Measurements from ENCODE around the gene CDC42EP5.

CDC42EP5 gene

DNA sequence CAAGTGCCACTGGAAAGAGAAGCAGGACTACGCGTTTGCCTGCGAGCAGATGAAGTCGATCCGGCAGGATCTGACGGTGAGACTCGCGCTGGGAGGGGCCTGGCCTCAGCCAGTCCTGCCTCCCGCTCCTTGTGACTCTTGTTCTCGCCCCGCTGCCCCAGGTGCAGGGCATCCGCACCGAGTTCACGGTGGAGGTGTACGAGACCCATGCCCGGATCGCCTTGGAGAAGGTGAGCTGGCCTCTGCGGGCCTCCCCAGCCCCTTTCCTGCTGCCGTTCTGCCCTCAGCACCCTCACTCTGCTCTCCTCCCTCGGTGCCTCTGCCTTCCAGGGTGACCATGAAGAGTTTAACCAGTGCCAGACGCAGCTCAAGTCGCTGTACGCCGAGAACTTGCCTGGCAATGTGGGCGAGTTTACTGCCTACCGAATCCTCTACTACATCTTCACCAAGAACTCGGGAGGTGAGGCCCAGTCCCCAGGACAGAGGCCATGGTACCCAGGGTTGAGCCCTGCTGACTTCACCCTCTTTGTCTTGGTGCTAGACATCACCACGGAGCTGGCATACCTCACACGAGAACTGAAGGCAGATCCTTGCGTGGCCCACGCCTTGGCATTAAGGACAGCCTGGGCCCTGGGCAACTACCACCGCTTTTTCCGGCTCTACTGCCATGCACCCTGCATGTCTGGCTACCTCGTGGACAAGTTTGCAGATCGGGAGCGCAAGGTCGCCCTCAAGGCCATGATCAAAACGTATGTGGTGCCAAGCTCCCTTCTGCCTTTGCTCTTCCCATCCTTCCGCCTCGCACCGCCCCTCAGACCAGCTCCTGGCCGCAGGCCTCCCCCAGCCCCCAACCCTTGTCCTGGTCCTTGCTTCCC is 15.1 kb downstream of the CDC42EP5 start:
- no peak overlapping the region for H3K4me3 ChIP-seq (ENCODE audit: low read depth, low read length)
- ChIA-PET CTCF (interaction anchor here (0.9 to 1.7 kb wide), 2 partner anchors 8 to 19 kb away, joined by 3 to 5 read pairs; no protein-coding TSS in a partner anchor), POLR2A (interaction anchor here (3.3 kb wide), 1 partner anchor 9 kb away, joined by 29 read pairs; the partner anchor contains the start of gene LENG8)
- TF ChIP-seq, protein P1, sequence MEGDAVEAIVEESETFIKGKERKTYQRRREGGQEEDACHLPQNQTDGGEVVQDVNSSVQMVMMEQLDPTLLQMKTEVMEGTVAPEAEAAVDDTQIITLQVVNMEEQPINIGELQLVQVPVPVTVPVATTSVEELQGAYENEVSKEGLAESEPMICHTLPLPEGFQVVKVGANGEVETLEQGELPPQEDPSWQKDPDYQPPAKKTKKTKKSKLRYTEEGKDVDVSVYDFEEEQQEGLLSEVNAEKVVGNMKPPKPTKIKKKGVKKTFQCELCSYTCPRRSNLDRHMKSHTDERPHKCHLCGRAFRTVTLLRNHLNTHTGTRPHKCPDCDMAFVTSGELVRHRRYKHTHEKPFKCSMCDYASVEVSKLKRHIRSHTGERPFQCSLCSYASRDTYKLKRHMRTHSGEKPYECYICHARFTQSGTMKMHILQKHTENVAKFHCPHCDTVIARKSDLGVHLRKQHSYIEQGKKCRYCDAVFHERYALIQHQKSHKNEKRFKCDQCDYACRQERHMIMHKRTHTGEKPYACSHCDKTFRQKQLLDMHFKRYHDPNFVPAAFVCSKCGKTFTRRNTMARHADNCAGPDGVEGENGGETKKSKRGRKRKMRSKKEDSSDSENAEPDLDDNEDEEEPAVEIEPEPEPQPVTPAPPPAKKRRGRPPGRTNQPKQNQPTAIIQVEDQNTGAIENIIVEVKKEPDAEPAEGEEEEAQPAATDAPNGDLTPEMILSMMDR (IDR thresholded peaks at IDR 0.05; ENCODE audit: insufficient read depth, low read length, missing control alignments): no peak
- no peak for DNase-seq (ENCODE audit: low read depth, low spot score)

DNA sequence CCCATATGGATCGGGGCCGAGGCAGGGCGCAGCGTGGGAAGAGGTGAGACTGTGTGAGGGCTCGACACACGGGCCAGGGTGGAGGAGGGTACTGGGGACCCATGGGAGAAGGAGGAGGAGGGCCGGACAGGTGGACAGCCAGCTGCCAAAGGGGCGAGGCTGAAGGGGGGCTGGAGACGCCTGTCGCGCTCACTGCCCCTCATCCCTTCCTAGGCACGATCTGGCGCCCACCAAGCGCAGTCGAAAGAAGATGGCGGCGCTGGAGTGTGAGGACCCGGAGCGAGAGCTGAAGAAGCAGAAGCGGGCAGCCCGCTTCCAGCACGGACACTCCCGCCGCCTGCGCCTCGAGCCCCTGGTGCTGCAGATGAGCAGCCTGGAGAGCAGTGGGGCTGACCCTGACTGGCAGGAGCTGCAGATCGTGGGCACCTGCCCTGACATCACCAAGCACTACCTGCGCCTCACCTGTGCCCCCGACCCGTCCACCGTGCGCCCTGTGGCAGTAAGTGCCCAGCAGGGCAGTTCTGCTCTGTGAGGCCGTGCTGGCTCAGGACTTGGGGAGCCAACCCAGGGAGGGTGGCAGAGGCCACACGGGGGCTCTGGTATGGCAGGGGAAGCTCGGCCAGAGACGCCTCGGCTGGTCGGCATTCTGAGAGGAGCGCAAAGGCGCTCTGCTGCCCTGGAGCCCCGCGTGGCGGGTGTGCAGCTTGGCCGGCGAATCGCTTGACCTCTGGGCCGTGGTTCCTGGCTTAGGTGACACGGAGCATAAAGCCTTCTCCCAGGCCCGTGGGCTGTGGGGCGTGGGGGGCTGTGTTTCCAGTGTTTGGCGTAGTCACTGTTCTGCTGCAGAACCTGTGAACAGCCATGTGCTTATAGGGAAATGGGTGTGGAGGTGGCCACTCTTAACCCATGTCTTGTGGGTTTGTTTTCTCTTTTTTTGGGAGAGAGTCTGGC is 16.4 kb downstream of the CDC42EP5 start:
- H3K4me3 ChIP-seq (ENCODE audit: low read depth, low read length): no peak overlapping the region
- ChIA-PET CTCF (no interaction called here), POLR2A (interaction anchor here (0.7 kb wide), 1 partner anchor 673 kb away, joined by 3 read pairs; no protein-coding TSS in a partner anchor)
- DNase-seq (ENCODE audit: low read depth, low spot score): no peak
- TF ChIP-seq, protein P1 (IDR thresholded peaks at IDR 0.05; ENCODE audit: insufficient read depth, low read length, missing control alignments): no peak

DNA sequence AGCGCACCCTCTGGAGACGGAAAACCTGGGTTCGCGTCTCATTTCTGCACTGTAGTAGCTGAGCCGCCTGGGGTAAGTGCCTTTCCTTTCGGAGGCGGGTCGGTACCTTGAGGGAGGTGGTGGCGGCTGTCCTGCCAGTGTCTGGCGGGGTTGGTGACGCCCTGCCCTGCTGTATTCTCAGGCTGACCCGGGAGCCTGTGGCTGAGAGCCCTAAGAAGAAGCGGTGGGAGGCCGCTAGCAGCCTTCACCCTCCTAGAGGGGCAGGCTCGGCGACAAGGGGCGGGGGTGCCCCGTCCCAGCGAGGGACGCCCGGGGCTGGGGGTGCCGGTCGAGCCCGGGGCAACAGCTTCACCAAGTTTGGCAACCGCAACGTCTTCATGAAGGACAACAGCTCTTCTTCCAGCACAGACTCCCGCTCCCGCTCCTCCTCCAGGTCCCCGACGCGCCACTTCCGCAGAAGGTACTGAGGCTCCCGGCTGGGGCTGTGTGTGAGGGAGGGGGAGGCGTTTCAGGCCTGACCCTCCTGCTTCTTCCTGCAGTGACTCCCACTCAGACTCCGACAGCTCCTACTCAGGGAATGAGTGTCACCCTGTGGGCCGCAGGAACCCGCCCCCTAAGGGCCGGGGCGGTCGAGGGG is 17.2 kb downstream of the CDC42EP5 start:
- H3K4me3 ChIP-seq (ENCODE audit: low read depth, low read length): no peak overlapping the region
- DNase-seq (ENCODE audit: low read depth, low spot score): no peak
- ChIA-PET POLR2A (interaction anchor here (0.7 kb wide), 1 partner anchor 674 kb away, joined by 3 read pairs; no protein-coding TSS in a partner anchor), CTCF (no interaction called here)
- TF ChIP-seq, protein P1 (IDR thresholded peaks at IDR 0.05; ENCODE audit: insufficient read depth, low read length, missing control alignments): no peak

DNA sequence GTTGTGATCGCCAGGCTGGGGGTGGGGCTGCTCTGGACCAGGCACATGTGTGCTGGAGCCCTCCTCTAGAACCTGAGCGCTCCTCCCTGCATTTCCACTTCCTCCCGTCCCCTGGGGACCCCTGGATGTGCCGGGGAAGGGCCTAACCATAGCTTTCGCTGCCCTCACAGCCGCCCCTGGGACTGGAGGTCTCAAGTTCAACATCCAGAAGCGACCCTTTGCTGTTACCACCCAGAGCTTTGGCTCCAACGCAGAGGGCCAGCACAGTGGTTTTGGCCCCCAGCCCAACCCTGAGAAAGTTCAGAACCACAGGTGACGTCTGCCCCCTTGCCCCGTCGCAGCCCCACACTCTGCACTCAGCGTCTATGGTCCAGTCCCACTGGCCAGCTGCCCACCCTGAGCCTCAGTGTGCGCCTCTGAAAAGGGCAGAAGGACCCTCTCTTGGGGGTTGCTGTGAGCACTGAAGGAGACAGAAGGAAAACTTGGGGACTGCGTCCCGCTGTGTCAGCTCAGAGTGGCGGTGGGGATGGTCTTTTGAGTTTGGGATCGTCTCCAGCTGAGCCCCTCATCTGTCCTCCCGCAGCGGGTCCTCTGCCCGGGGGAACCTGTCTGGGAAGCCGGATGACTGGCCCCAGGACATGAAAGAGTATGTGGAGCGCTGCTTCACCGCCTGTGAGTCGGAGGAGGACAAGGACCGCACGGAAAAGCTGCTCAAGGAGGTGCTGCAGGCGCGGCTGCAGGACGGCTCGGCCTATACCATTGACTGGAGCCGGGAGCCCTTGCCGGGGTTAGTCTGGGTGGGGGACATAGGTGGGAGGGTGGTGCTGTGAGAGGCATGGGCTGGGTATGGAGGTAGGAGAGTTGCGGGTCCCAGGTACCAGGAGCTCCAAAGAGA is 18.1 kb downstream of the CDC42EP5 start:
- H3K4me3 ChIP-seq (ENCODE audit: low read depth, low read length): no peak overlapping the region
- DNase-seq (ENCODE audit: low read depth, low spot score): no peak
- POLR2A ChIA-PET: interaction anchor here (0.6 to 2.5 kb wide), 3 partner anchors 8 to 614 kb away, joined by 3 to 12 read pairs (median 3); partner anchors contain the start of genes CDC42EP5 and LENG9
- TF ChIP-seq, protein P1 (IDR thresholded peaks at IDR 0.05; ENCODE audit: insufficient read depth, low read length, missing control alignments): no peak
- CTCF ChIA-PET: interaction anchor here (1.1 kb wide), 1 partner anchor 16 kb away, joined by 3 read pairs; no protein-coding TSS in a partner anchor

Data from AG04449 (cell line).